Measurements from ENCODE around the gene ADGRL3. TPM values are rescaled to one million over a fixed set of nuclear protein-coding genes. Genes with fewer than 3 reads are reported as not detected.
A peak's percentile ranks its signal among the peaks of the same experiment; 100 is the strongest.

ADGRL3 gene
- total RNA-seq, 1 experiment from 2014 or later = 5.4 TPM

GRCh38 chr4:61638591-61638990 lies 438.5 kb downstream of the ADGRL3 start:
- no peak for DNase-seq (ENCODE audit: low spot score)

GRCh38 chr4:61646746-61647350 lies 446.7 kb downstream of the ADGRL3 start:
- DNase-seq (ENCODE audit: low spot score) = peak; percentile 23

- DNase-seq (ENCODE audit: low spot score) = no peak
These were observed 448.1 kb downstream of the ADGRL3 start for GRCh38 chr4:61648264-61648663.

DNA sequence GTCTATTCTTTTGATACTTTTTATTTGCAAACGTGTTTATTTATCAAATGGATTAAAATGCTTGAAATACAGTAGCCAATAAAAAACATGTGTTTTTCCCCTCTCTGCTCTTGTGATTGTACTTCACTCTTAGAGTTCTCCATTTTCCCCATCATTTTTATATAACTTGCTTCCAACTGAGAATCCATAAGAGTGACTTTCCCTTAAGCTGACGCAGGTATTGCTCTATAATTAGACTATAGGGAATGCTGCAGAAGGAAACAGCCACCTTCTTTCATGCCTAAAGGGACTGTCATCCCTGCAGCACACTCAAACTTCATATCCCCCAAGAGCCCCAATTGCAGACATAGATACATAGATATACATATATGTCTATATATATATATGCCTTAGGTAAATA lies 456.9 kb downstream of the ADGRL3 start:
- no peak for DNase-seq (ENCODE audit: low spot score)

- no peak for DNase-seq (ENCODE audit: low spot score)
These were observed 461.8 kb downstream of the ADGRL3 start for GRCh38 chr4:61661960-61662359.

GRCh38 chr4:61662362-61662761 lies 462.2 kb downstream of the ADGRL3 start:
- DNase-seq (ENCODE audit: low spot score) = no peak

- no peak for DNase-seq (ENCODE audit: low spot score)
These were observed 463.2 kb downstream of the ADGRL3 start for GRCh38 chr4:61663310-61663709.

GRCh38 chr4:61665649-61666048 lies 465.5 kb downstream of the ADGRL3 start:
- no peak for DNase-seq (ENCODE audit: low spot score)

DNA sequence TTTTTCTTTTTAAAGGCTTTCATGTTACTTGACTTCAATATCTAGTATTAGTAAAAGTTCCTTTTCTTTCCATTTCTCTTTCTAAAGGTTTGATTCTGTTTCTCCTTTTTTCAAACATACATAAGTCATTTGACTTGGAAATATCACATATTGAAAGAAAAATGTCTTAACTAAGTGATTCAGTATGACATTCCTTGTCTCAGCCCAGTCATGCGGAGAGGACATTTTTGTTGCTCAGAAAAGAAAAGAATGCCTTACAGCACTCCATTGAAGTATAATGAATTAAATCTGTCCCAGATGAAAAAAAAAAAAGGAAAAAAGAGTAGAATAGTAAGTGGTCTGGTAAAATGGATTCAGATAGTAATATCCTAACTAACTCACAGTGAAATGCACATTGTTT lies 466.1 kb downstream of the ADGRL3 start:
- DNase-seq (ENCODE audit: low spot score) = no peak

DNA sequence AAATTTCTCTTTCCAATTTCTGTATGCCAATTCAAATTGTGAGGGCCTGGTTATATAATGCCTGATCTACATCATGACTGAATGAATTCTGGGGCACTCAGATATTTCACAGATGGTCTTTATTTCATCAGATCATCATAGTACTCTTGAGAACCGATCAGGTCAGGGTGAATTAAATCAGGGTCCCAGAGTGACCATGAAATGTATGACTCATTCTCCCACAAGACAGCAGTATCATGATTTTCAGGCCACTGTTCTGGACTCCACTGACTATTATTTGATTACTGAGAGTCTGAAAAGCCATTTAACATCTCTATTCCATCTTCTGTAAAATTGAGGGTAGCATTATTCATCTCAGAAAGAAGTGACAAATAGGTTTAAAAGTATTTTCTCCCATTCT lies 471.5 kb downstream of the ADGRL3 start:
- no peak for DNase-seq (ENCODE audit: low spot score)

DNA sequence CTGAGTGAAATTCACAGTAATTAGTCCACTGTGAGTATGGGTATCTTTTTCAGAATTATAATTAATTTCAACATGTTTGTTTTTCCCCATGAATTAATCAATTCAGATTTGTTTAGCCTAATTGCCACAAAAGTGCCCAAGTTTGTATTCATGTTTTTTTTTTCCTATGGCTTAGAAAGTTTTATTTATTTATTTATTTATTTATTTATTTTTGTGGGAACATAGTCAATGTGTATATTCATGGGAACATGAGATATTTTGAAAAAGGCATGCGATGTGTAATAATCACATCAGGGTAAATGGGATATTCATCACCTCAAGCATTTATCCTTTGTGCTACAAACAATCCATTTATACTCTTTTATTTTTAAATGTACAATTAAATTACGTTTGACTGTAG lies 475.3 kb downstream of the ADGRL3 start:
- DNase-seq (ENCODE audit: low spot score) = no peak

DNA sequence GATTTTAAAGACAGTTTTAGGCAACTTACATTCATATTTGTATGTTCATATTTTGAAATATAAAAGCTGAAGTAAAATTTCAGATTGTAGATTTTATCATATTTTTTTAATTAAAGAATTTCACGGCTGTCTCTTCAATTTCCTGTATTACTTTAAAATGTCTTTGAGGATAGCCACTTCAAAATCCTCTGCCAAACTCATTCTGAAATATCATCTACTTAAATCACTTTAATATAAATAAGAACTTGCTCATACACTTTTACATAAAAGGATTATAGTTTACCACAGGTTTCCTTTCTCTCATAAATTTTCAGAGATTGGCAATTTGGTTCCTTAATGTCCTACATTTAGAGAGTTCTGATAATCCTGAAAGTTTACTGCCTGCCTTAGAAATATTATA lies 478.2 kb downstream of the ADGRL3 start:
- no peak for DNase-seq (ENCODE audit: low spot score)

GRCh38 chr4:61693520-61693919 lies 493.4 kb downstream of the ADGRL3 start:
- DNase-seq (ENCODE audit: low spot score) = no peak

DNA sequence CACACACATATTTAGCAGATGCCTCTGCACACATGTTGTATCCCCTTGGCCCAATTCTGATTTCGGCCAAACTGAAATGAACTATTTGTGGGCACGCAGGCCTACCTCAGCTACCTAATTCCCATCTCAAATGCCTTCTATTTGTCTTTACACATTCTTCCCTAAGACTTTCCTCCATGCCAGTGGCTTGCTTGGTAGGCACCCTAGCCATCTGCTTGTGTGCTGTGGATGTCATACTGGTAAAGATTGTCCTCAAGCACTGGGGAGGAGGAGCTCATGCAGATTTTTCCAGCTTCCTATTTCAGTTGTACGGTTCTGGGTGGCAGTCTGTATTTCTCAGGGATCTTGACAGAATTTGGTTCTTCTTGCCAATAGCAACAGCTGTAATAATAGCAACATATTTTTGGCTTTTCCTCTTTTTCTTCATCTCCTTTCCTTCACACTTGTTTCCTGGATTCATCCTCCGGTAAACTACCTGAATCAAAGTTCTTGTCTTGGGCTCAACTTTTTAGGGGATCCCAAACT lies 514.3 kb downstream of the ADGRL3 start:
- DNase-seq (ENCODE audit: low spot score) = no peak

GRCh38 chr4:61716426-61716825 lies 516.3 kb downstream of the ADGRL3 start:
- no peak for DNase-seq (ENCODE audit: low spot score)

- peak; percentile 8 for DNase-seq (ENCODE audit: low spot score)
These were observed 523.4 kb downstream of the ADGRL3 start for GRCh38 chr4:61723492-61723891.

- no peak for DNase-seq (ENCODE audit: low spot score)
These were observed 527.2 kb downstream of the ADGRL3 start for GRCh38 chr4:61727286-61727685.

GRCh38 chr4:61734409-61734808 lies 534.3 kb downstream of the ADGRL3 start:
- DNase-seq (ENCODE audit: low spot score) = no peak

DNA sequence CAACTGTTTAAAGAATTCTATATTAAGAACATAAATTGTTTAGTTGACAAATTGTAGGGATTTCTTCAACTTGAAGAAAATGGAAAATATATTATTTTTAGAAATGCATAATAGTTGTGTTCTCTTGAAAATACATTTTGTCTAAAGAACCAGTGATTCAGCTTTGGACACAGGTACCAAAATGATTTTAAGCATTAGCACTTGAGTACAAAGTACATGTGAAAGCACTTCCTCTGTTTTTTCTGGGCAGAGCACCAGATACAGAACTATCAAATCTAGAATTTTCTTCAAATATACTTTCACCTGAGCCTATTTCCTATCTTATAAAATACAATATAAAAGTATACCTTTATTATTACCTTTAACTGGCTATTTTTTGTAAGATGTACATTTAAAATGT lies 539.8 kb downstream of the ADGRL3 start:
- no peak for DNase-seq (ENCODE audit: low spot score)

DNA sequence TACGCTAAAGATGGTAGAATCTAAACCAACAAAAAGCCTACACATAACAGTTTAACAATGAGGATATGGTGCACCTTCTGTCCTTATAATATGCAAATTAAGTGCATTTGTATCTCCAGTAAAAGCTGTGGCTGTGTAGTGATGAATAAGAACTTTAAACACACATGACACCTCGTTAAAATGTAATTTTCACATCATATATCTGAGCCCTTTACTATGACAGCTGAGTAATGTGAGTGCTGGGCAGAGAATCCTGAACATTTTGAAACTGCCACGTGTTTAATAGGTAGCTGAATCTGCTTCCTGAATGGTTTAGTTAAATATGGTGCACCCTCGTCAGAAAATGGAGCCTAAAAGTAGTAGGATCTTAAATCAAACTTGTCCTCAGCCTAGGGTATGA lies 540.8 kb downstream of the ADGRL3 start:
- DNase-seq (ENCODE audit: low spot score) = no peak

DNA sequence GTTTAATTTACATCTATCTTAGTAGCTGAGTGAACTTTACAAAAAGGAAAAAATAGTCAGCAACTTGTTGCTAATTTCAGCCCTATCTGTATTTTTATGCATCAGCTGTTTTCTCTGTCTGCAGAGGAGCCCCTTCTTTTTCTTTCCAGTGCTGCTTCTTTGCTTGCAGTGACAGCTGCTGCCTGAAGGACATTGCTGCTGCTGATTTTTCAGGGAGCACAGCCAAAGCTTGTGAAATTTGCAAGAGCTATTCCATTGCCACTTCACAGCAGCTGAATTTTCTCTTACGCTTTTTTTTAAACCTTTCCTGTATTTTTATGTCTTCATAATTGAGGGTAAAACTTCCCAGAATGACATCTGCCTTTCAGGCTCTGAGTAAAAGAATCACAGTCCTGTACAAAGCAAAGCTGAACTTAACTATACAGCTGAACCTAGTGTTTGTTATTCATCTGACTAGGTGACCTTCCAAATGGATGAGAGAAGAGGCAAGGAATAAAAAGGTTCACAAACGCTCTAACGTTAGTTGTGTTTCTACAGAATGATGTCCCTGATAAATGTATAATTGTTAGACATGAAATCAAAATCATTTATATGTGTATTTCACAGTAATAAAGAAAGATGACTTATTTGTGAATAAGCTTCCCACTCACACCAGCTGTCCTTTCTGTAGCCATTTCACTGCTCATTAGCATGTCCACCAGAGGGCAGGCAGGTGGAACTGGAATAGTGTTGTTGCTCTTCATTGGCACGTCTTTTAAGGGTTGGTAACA lies 541.4 kb downstream of the ADGRL3 start:
- peak; percentile 32 for DNase-seq (ENCODE audit: low spot score)

GRCh38 chr4:61750810-61751209 lies 550.7 kb downstream of the ADGRL3 start:
- no peak for DNase-seq (ENCODE audit: low spot score)

- DNase-seq (ENCODE audit: low spot score) = no peak
These were observed 552.5 kb downstream of the ADGRL3 start for GRCh38 chr4:61752617-61753016.

Data from A172 (cell line).